DMS79 treated with DMSO at 0.1 percent for 48 hours (cell line): ENCODE data around the gene OPTN.
A peak's percentile ranks its signal among the peaks of the same experiment; 100 is the strongest.

Experiments used
- DNase-seq: peaks from one replicate; lab custom pipeline; 2025; lab: John Stamatoyannopoulos, UW

Gene OPTN

DNA sequence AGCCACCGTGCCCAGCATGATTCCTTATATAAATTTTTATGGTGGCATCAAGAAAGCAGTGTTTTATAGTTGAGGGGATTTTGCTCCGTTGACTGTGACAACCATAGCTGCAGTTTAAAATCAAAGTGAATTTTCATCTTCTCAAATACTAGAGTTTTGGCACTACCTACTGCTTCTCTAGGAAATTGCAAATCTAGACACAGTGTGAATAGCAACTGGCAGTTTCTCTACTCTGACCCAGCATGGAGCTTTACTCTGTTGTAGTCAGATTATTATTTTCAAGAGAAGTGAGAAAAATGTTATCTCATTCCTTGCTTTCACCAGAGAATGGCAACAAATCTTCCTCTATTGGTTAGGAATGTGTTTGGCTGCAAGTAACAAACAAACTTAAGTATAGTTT lies 84.3 kb downstream of the OPTN start:
- DNase-seq: no peak

- peak; percentile 63 for DNase-seq
Observed at GRCh38 chr10:13184730-13185514, 85.0 kb downstream of the OPTN start.

GRCh38 chr10:13187135-13187534 lies 87.2 kb downstream of the OPTN start:
- no peak for DNase-seq
